ENCODE data around the gene ACSL3. TPM values are rescaled to one million over a fixed set of nuclear protein-coding genes. Genes with fewer than 3 reads are reported as not detected.
"Not testable (repeated sequence)": the region's sequence is repeated elsewhere in the genome, so short reads cannot be mapped to it uniquely, and the experiment has no call there.

ACSL3 gene
- total RNA-seq, 4 donors from 2014 or later: 25.6 to 52.2 (median 47.2) TPM

DNA sequence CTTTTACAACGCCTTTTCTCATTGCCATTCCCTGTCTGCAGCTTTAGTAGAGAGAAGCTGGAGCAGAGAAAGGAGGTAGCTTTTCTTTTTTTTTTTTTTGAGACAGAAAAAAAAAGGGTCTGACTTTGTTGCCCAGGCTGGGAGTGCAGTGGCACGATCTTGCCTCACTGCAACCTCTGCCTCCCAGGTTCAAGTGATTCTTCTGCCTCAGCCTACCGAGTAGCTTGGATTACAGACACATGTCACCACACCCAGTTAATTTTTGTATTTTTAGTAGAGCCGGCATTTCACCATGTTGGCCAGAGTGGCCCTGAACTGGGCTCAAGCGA lies 25.0 kb upstream of the ACSL3 start:
- Histone ChIP-seq H3K27me3 (no peaks in the 10 kb centered on the region), H3K4me1 (peaks cover 0 to 5% (median 0%) of the 10 kb centered on the region in 4 donors), H3K36me3 (no peaks in the 10 kb centered on the region), H3K27ac (no peak overlapping the region), H3K4me3 (no peak overlapping the region), H3K9me3 (no peaks in the 10 kb centered on the region)
- DNase-seq: no peak
- no peak for TF ChIP-seq POLR2A (IDR thresholded peaks at IDR 0.05)
- TF ChIP-seq, protein P1, sequence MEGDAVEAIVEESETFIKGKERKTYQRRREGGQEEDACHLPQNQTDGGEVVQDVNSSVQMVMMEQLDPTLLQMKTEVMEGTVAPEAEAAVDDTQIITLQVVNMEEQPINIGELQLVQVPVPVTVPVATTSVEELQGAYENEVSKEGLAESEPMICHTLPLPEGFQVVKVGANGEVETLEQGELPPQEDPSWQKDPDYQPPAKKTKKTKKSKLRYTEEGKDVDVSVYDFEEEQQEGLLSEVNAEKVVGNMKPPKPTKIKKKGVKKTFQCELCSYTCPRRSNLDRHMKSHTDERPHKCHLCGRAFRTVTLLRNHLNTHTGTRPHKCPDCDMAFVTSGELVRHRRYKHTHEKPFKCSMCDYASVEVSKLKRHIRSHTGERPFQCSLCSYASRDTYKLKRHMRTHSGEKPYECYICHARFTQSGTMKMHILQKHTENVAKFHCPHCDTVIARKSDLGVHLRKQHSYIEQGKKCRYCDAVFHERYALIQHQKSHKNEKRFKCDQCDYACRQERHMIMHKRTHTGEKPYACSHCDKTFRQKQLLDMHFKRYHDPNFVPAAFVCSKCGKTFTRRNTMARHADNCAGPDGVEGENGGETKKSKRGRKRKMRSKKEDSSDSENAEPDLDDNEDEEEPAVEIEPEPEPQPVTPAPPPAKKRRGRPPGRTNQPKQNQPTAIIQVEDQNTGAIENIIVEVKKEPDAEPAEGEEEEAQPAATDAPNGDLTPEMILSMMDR (IDR thresholded peaks at IDR 0.05): no peak

DNA sequence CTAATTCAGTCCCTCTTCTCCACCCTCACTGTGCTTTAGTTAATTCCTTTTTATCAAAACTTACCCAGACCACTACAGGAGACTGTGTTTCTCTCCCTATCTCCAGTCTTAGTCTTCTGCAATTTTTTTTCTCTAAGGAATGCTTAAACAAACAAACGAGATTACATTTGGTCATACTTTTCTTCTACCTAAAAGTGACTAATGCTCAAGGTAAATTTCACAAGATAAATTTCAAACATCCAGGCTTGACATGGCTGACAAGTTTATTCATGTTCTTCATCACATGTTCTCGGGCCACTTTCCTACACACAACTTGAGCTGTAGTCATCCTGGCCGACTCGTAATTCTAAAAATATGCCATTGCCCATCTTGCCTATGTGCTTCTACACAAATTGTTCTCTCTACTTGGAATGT lies 23.2 kb upstream of the ACSL3 start:
- H3K4me1 ChIP-seq: peaks cover 0 to 5% (median 0%) of the 10 kb centered on the region in 4 donors
- DNase-seq: no peak
- H3K27ac ChIP-seq: no peak overlapping the region
- TF ChIP-seq POLR2A (IDR thresholded peaks at IDR 0.05): no peak
- TF ChIP-seq, protein P1 (IDR thresholded peaks at IDR 0.05): no peak
- no peaks in the 10 kb centered on the region for H3K27me3 ChIP-seq
- no peak overlapping the region for H3K4me3 ChIP-seq
- H3K9me3 ChIP-seq: no peaks in the 10 kb centered on the region
- H3K36me3 ChIP-seq: no peaks in the 10 kb centered on the region

DNA sequence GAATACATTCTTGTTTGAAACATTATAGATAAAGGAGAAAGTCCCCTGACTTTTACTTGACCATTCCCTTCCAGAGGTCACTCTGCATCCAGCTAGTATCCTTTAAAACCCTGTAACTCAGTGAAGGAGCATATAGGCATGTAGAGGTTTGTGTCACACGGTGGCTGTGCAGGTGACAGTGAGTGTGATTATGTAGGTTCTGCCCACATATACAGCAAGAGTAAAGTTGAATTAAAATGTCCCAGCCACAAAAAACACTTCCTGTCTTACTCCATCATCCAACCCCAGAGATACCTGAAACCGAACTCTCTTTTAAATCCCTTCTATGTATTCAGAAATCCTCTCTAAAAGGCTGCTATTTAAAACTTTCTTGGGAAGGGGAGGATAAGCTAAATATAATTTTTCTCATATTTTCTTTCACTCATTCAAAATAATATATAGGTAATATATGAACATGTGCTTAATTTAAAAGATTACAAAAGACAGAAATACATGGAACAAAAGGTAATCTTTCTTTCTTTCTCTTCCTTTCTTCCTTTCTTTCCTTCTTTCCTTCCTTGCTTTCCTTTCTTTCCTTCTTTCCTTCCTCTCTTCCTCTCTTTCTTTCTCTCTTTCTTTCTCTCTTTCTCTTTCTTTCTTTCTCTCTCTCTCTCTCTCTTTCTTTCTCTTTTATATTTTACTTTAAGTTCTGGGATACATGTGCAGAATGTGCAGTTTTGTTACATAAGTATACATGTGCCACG lies 20.6 kb upstream of the ACSL3 start:
- no peak overlapping the region for H3K27ac ChIP-seq
- H3K4me3 ChIP-seq: no peak overlapping the region
- DNase-seq: no peak
- no peaks in the 10 kb centered on the region for H3K27me3 ChIP-seq
- H3K4me1 ChIP-seq: peaks cover 0 to 5% (median 0%) of the 10 kb centered on the region in 4 donors
- TF ChIP-seq POLR2A (IDR thresholded peaks at IDR 0.05): no peak
- TF ChIP-seq, protein P1 (IDR thresholded peaks at IDR 0.05): no peak
- no peaks in the 10 kb centered on the region for H3K36me3 ChIP-seq
- no peaks in the 10 kb centered on the region for H3K9me3 ChIP-seq

DNA sequence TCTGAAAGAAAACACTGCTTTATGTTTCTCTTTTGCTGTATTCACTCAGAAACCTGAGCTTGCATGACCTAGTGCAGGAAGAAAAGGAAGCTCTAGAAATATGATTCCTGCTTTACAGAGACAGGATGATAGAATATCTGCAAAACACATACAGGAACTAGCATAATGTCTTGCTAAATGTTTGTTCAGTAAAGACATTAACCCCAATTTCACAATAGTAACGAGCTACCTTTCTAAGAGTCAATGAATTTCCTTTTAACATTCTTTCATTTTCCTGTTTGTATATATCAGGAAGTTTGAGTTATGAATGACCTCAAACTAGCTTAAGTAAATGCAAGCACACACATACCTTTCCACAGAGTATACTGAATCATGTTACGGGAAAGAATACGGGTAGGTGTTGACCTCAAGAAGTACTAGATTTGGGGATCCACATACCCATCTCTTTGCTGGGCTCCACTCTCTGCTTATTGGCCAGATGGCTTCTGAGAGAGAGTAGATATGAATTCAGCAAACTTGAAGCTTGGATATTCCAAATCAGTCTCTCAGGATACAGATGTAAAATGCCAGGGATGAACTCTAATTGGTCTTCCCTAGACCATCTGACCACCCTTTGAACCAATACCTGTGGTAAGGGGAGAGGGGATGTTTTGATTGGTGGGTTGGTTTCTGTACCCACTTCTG lies 18.2 kb upstream of the ACSL3 start:
- no peak for TF ChIP-seq POLR2A (IDR thresholded peaks at IDR 0.05)
- TF ChIP-seq, protein P1 (IDR thresholded peaks at IDR 0.05): no peak
- Histone ChIP-seq H3K4me3 (no peak overlapping the region), H3K27me3 (no peaks in the 10 kb centered on the region), H3K27ac (no peak overlapping the region), H3K9me3 (no peaks in the 10 kb centered on the region), H3K36me3 (no peaks in the 10 kb centered on the region), H3K4me1 (no peaks in the 10 kb centered on the region)
- no peak for DNase-seq

DNA sequence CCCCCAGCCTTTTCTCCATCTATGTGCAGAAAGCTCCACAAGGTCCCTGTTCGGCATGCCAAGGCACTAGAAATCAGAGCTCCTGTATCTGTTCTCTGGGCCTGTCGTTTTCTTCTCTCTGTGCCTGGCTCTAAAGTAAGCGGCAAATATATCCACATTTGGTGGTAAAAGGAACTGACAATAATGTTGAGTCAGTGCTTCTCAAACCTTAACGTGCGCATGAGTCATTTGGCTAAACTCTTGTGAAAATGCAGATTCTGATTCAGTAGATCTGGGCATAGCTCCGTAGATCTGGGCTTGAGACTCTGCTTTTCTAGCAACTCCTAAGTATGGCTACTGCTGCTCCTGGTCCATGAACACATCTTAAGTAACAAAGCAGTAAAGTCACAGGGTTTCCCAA lies 16.5 kb upstream of the ACSL3 start:
- no peak overlapping the region for H3K4me3 ChIP-seq
- no peak overlapping the region for H3K27ac ChIP-seq
- H3K36me3 ChIP-seq: no peaks in the 10 kb centered on the region
- DNase-seq: no peak
- no peaks in the 10 kb centered on the region for H3K9me3 ChIP-seq
- H3K27me3 ChIP-seq: no peaks in the 10 kb centered on the region
- no peaks in the 10 kb centered on the region for H3K4me1 ChIP-seq
- TF ChIP-seq, protein P1 (IDR thresholded peaks at IDR 0.05): no peak
- no peak for TF ChIP-seq POLR2A (IDR thresholded peaks at IDR 0.05)

DNA sequence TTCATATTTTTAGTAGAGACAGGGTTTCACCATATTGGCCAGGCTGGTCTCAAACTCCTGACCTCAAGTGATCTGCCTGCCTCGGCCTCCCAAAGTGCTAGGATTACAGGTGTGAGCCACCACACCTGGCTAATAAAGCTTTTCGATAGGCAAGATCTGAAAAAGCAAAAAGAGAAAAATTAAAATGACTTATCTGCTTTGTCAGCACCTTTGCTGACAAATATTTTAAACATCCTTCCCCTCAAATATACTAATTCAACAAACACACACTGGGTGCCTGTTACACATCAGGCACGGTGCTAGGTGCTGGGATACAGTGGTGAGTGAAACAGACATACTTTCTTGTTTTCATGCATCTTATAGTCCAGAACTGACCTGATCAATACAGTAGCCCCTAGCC lies 15.5 kb upstream of the ACSL3 start:
- H3K9me3 ChIP-seq, H3K4me3 ChIP-seq, H3K27ac ChIP-seq, H3K36me3 ChIP-seq, DNase-seq, H3K27me3 ChIP-seq, H3K4me1 ChIP-seq: not testable (repeated sequence)

All from Peyer's patch (tissue), 4 donors.